Smooth muscle cell (in vitro differentiated cells): ENCODE results near the gene TAF11L8. TPM values are rescaled to one million over a fixed set of nuclear protein-coding genes. Genes with fewer than 3 reads are reported as not detected.
"Not testable (repeated sequence)": the region's sequence is repeated elsewhere in the genome, so short reads cannot be mapped to it uniquely, and the experiment has no call there.

Experiments
- DNase-seq: peaks from one replicate; lab custom pipeline; 2025; ENCODE audit not compliant: unreplicated experiment; lab: John Stamatoyannopoulos, UW
- H2AFZ ChIP-seq: fragments of 200-600 bp; sonication (generic); 2 replicates; pipeline ENCODE4 v1.6.0; 2016; ENCODE audit warnings: antibody characterized with exemption, low read depth, mild to moderate bottlenecking
- H3F3A ChIP-seq: fragments of 200-600 bp; sonication (generic); 2 replicates; pipeline ENCODE4 v1.6.0; 2017; ENCODE audit warnings: antibody characterized with exemption, low read depth
- H3K27ac ChIP-seq: fragments of 200-600 bp; sonication (generic); 2 replicates; pipeline ENCODE4 v1.5.1; 2016; ENCODE audit warnings: low read depth, mild to moderate bottlenecking
- H3K27me3 ChIP-seq: fragments of 200-600 bp; sonication (generic); 2 replicates; pipeline ENCODE4 v1.6.1; 2016; ENCODE audit warnings: low read depth, mild to moderate bottlenecking
- H3K36me3 ChIP-seq: fragments of 200-600 bp; sonication (generic); 2 replicates; pipeline ENCODE4 v1.5.1; 2016; ENCODE audit warnings: low read depth
- H3K4me1 ChIP-seq: fragments of 200-600 bp; sonication (generic); 2 replicates; pipeline ENCODE4 v1.5.1; 2016; ENCODE audit warnings: low read depth
- H3K4me2 ChIP-seq: fragments of 200-600 bp; sonication (generic); 2 replicates; pipeline ENCODE4 v1.6.0; 2016; ENCODE audit warnings: mild to moderate bottlenecking
- H3K4me3 ChIP-seq: fragments of 200-600 bp; sonication (generic); 2 replicates; pipeline ENCODE4 v1.5.1; 2016; ENCODE audit warnings: mild to moderate bottlenecking
- H3K79me2 ChIP-seq: fragments of 200-600 bp; sonication (generic); 2 replicates; pipeline ENCODE4 v1.6.0; 2016; ENCODE audit warnings: low read depth, mild to moderate bottlenecking
- H3K9ac ChIP-seq: fragments of 200-600 bp; sonication (generic); 2 replicates; pipeline ENCODE4 v1.6.0; 2016; ENCODE audit warnings: low read depth
- H3K9me3 ChIP-seq: fragments of 200-600 bp; sonication (generic); replicated peaks from 2 replicates; pipeline ENCODE4 v1.5.1; 2016; ENCODE audit warnings: low read depth
- H4K20me1 ChIP-seq: fragments of 200-600 bp; sonication (generic); 2 replicates; pipeline ENCODE4 v1.6.0; 2016; ENCODE audit warnings: low read depth
- WGBS: methylation state at CpG from one replicate; pipeline ENCODE4 v1.1.7; 2016; ENCODE audit warnings: low lambda C conversion rate; 5-methylcytosine and 5-hydroxymethylcytosine counted together
- polyA plus RNA-seq: library from polyadenylated mRNA; unstranded; fragments of >200 nt; fragmentation: Nextera tagmentation; extraction: Ambion mirVana; gene quantifications from 2 replicates; pipeline ENCODE4 v1.2.1, GENCODE V29; 2016
- total RNA-seq: library from RNA; depleted of rRNA; stranded (reverse); fragments of >200 nt; gene quantifications from 2 replicates; pipeline ENCODE4 v1.2.3, GENCODE V29; 2014
- TF ChIP-seq, protein P1 (sequence below): fragments of 200-600 bp; sonication (generic); IDR thresholded peaks from 2 replicates; pipeline ENCODE4 v1.5.1; 2017; ENCODE audit warnings: borderline replicate concordance, mild to moderate bottlenecking, antibody characterized with exemption; ENCODE audit not compliant: insufficient read depth, poor library complexity, severe bottlenecking

The TAF11L8 gene
- total and polyA plus RNA-seq, 2 experiments from 2014 or later = not detected

DNA sequence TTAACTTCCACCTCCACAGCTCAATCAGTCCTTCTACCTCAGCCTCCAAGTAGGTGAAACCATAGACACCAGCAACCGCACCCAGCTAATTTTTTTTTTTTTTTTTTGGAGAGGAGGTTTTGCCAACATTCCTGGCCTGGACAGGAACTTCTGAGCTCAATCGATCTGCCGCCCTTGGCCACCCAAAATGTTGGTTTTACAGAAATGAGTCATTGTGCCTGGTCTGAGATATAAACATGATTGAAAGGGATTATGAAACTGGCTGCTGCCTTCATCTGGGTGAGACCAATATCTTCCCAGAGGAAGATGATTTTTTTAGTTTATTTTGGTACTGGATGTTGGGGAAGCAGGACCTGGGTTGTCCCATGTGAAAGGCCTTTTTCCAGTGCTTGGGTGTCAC lies 28.6 kb upstream of the TAF11L8 start:
- Histone ChIP-seq H2AFZ (no peak overlapping the region), H3K9me3 (no peaks in the 10 kb centered on the region), H3K4me2 (no peak overlapping the region), H3F3A (no peaks in the 10 kb centered on the region), H3K4me1 (no peaks in the 10 kb centered on the region), H3K27me3 (no peaks in the 10 kb centered on the region), H4K20me1 (no peaks in the 10 kb centered on the region), H3K9ac (no peak overlapping the region), H3K36me3 (no peaks in the 10 kb centered on the region), H3K79me2 (no peaks in the 10 kb centered on the region), H3K4me3 (no peak overlapping the region), H3K27ac (no peak overlapping the region)
- no peak for DNase-seq
- 90% methylated on average over 3 of the region's 3 CpGs for WGBS
- TF ChIP-seq, protein P1, sequence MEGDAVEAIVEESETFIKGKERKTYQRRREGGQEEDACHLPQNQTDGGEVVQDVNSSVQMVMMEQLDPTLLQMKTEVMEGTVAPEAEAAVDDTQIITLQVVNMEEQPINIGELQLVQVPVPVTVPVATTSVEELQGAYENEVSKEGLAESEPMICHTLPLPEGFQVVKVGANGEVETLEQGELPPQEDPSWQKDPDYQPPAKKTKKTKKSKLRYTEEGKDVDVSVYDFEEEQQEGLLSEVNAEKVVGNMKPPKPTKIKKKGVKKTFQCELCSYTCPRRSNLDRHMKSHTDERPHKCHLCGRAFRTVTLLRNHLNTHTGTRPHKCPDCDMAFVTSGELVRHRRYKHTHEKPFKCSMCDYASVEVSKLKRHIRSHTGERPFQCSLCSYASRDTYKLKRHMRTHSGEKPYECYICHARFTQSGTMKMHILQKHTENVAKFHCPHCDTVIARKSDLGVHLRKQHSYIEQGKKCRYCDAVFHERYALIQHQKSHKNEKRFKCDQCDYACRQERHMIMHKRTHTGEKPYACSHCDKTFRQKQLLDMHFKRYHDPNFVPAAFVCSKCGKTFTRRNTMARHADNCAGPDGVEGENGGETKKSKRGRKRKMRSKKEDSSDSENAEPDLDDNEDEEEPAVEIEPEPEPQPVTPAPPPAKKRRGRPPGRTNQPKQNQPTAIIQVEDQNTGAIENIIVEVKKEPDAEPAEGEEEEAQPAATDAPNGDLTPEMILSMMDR = no peak

DNA sequence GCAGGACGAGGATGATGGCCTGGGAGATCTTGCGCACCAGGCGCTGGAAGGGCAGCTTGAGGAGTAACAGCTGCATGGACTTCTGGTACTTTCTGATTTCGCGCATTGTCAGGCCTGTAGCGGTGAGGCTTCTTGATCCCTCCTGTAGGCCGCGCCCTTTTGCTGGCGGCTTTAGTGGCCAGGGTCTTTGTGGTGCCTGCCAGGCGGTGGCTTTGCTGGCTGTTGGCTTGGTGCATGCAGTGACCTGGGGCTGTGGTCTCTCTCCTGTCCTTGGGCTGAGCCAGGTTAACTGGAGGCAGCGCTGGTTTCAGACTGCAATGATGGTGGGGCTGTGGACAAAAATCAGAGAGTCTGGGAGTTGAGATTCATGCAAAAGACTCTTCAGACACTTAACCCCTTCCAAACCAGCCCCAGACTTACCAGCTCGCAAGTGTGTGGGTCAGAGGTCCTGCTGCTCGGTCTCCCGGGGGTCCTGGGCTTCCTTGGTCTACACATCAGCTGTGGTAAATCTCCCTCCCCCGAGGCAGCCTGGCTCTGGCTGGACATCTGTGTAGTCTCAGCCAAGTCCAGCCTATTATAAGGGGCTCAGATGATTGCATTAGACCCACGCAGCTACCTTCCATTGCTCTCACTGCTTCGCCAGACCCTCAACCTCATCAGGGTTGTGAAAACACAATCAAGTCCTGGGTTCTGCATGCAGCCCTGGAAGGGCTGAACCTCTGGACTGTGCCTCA lies 24.3 kb upstream of the TAF11L8 start:
- no peaks in the 10 kb centered on the region for H3K27me3 ChIP-seq
- no peak overlapping the region for H3K4me2 ChIP-seq
- TF ChIP-seq, protein P1 = no peak
- H3K27ac ChIP-seq = no peak overlapping the region
- H3K36me3 ChIP-seq = no peaks in the 10 kb centered on the region
- no peaks in the 10 kb centered on the region for H3K9me3 ChIP-seq
- no peaks in the 10 kb centered on the region for H4K20me1 ChIP-seq
- no peak for DNase-seq
- no peak overlapping the region for H3K4me3 ChIP-seq
- no peaks in the 10 kb centered on the region for H3K79me2 ChIP-seq
- 93% methylated on average over 17 of the region's 17 CpGs for WGBS
- no peaks in the 10 kb centered on the region for H3K4me1 ChIP-seq
- H3K9ac ChIP-seq = no peak overlapping the region
- no peaks in the 10 kb centered on the region for H3F3A ChIP-seq
- no peak overlapping the region for H2AFZ ChIP-seq

DNA sequence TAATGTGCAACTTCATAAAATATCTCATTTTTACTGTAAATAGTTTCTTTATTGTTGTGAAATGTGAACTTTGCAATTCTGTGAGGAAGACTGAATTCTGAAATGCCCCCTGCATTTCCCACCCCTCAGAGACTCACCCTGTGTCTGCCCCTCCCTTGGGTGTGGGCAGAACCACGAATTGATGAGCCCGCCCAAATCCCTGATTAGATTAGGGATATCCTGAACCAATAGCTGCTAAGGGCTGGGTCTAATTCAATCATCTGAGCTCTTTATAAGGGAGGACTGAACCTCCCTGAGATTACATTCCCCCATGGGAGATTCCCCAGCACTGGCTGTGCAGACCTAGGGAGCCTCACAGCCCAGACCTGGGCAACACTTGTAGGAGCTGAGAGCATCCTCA lies 19.3 kb upstream of the TAF11L8 start, which contains the start of gene TAF11L12:
Gene TAF11L12, plus strand, starts transcription at position 301 of the 400 bp plus-strand sequence.
- H4K20me1 ChIP-seq, H3K4me1 ChIP-seq, H3K27me3 ChIP-seq, H3K36me3 ChIP-seq, H3K4me2 ChIP-seq, H3K79me2 ChIP-seq, H3F3A ChIP-seq, H3K9me3 ChIP-seq, H3K9ac ChIP-seq, H3K27ac ChIP-seq, H3K4me3 ChIP-seq, DNase-seq, H2AFZ ChIP-seq: not testable (repeated sequence)
- WGBS = 75% methylated on average over 2 of the region's 2 CpGs

DNA sequence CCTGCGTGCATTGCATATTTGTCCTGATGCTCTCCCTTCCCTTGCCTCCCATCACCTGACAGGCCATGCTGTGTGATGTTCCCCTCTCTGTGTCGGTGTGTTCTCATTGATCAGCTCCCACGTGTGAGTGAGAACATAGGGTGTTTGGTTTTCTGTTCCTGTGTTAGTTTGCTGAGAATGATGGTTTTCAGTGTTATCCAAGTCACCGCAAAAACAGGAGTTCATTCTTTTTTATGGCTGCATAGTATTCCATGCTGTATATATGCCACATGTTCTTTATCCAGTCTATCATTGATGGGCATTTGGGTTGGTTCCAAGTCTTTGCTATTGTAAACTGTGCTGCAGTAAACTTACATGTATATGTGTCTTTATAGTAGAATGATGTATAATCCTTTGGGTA lies 16.7 kb upstream of the TAF11L8 start:
- H3K4me2 ChIP-seq, H3K79me2 ChIP-seq, H4K20me1 ChIP-seq, H3K36me3 ChIP-seq, DNase-seq, H3K4me1 ChIP-seq, H3K9me3 ChIP-seq, H3K4me3 ChIP-seq, H3K9ac ChIP-seq, H2AFZ ChIP-seq, H3K27me3 ChIP-seq, H3F3A ChIP-seq, H3K27ac ChIP-seq: not testable (repeated sequence)
- 80% methylated on average over 4 of the region's 4 CpGs for WGBS
